Upper lobe of right lung (tissue), 1 donor: ENCODE data around the gene CDH3. TPM values are rescaled to one million over a fixed set of nuclear protein-coding genes. Genes with fewer than 3 reads are reported as not detected.
A peak's percentile ranks its signal among the peaks of the same experiment; 100 is the strongest.

Source experiments
- ATAC-seq: fragments of 200-7000 bp; cut with Tn5 transposase; one replicate; pipeline ENCODE4 v1.9.1; 2020; ENCODE audit warnings: mild to moderate bottlenecking, moderate library complexity
- DNase-seq: peaks from one replicate; pipeline ENCODE4 v3.0.0-alpha.2; 2020
- H3K27ac ChIP-seq: fragments of 200-600 bp; one replicate; pipeline ENCODE4 v1.8.0; 2022
- H3K27me3 ChIP-seq: fragments of 200-600 bp; one replicate; pipeline ENCODE4 v1.8.0; 2022; ENCODE audit warnings: mild to moderate bottlenecking
- H3K36me3 ChIP-seq: fragments of 200-600 bp; one replicate; pipeline ENCODE4 v1.8.0; 2022
- H3K4me1 ChIP-seq: fragments of 200-600 bp; one replicate; pipeline ENCODE4 v1.8.0; 2022
- H3K4me3 ChIP-seq: fragments of 200-600 bp; one replicate; pipeline ENCODE4 v1.8.0; 2022; ENCODE audit warnings: mild to moderate bottlenecking
- H3K9me3 ChIP-seq: fragments of 200-600 bp; one replicate; pipeline ENCODE4 v1.8.0; 2022
- CTCF ChIP-seq: fragments of 200-600 bp; IDR thresholded peaks from one replicate; pipeline ENCODE4 v1.8.0; 2022; ENCODE audit warnings: antibody characterized with exemption
- intact Hi-C: fragments of 100-400 bp; cut with DNase I; formaldehyde crosslinking; loops from one replicate; pipeline ENCODE4 v1.11.0; 2022
- total RNA-seq: library from RNA; stranded (reverse); fragmentation: NEBNext Ultra II Directional; extraction: Animal tissue kit (Norgen Biotek cat#: 25700); gene quantifications from one replicate; pipeline ENCODE4 v1.2.1, GENCODE V29; 2021
- donor health status: DM: no; HTN: yes; CAD: no; lungs with severe emphysema.

CDH3 gene
- total RNA-seq, 1 donor from 2014 or later: 9.6 TPM

GRCh38 chr16:68732741-68733399 lies 87.8 kb downstream of the CDH3 start:
- intact Hi-C loops: no loop called here
- no peaks in the 10 kb centered on the region for H3K9me3 ChIP-seq
- no peak for ATAC-seq
- DNase-seq: no peak
- no peak overlapping the region for H3K27ac ChIP-seq
- H3K4me3 ChIP-seq: no peak overlapping the region
- no peaks in the 10 kb centered on the region for H3K36me3 ChIP-seq
- peaks cover 20% of the 10 kb centered on the region for H3K27me3 ChIP-seq
- TF ChIP-seq CTCF: no peak
- H3K4me1 ChIP-seq: no peaks in the 10 kb centered on the region

GRCh38 chr16:68733570-68733969 lies 88.5 kb downstream of the CDH3 start:
- H3K4me1 ChIP-seq: no peaks in the 10 kb centered on the region
- H3K9me3 ChIP-seq: no peaks in the 10 kb centered on the region
- no peak for ATAC-seq
- no peak overlapping the region for H3K4me3 ChIP-seq
- DNase-seq: no peak
- no peaks in the 10 kb centered on the region for H3K36me3 ChIP-seq
- no peak overlapping the region for H3K27ac ChIP-seq
- intact Hi-C loops: no loop called here
- H3K27me3 ChIP-seq: peaks cover 24% of the 10 kb centered on the region
- no peak for TF ChIP-seq CTCF

- H3K27ac ChIP-seq: no peak overlapping the region
- no peak for DNase-seq
- H3K4me1 ChIP-seq: no peaks in the 10 kb centered on the region
- no peaks in the 10 kb centered on the region for H3K36me3 ChIP-seq
- H3K9me3 ChIP-seq: no peaks in the 10 kb centered on the region
- H3K4me3 ChIP-seq: no peak overlapping the region
- H3K27me3 ChIP-seq: peaks cover 24% of the 10 kb centered on the region
- TF ChIP-seq CTCF: no peak
- ATAC-seq: no peak
- intact Hi-C loops: no loop called here
Measured at GRCh38 chr16:68734782-68735181, 89.7 kb downstream of the CDH3 start.

- no peak for DNase-seq
- no peak for ATAC-seq
- intact Hi-C loops: no loop called here
- Histone ChIP-seq H3K4me3 (peak overlapping the region; percentile 39), H3K36me3 (no peaks in the 10 kb centered on the region), H3K4me1 (no peaks in the 10 kb centered on the region), H3K27me3 (peaks cover 24% of the 10 kb centered on the region), H3K9me3 (no peaks in the 10 kb centered on the region), H3K27ac (no peak overlapping the region)
- TF ChIP-seq CTCF: no peak
Measured at GRCh38 chr16:68736561-68736960, 91.5 kb downstream of the CDH3 start.

GRCh38 chr16:68737046-68737729 lies 92.1 kb downstream of the CDH3 start, which contains the start of gene CDH1:
CDH1 (plus strand) TSS chr16:68737292; CDS start chr16:68737416, 124 bp downstream.
- H3K9me3 ChIP-seq: no peaks in the 10 kb centered on the region
- DNase-seq (peak; percentile 97), ATAC-seq (peak; percentile 94)
- H3K36me3 ChIP-seq: no peaks in the 10 kb centered on the region
- H3K27me3 ChIP-seq: peaks cover 24% of the 10 kb centered on the region
- intact Hi-C loops: no loop called here
- TF ChIP-seq CTCF: no peak
- H3K4me3 ChIP-seq: peak within 1 kb of the TSS; percentile 39
- no peaks in the 10 kb centered on the region for H3K4me1 ChIP-seq
- peak within 1 kb of the TSS; percentile 72 for H3K27ac ChIP-seq
